GM12872 (cell line): ENCODE measurements around the gene SHMT1.

Experiments
- CTCF ChIP-seq: IDR thresholded peaks from 3 replicates; pipeline ENCODE4 v1.5.1; 2011; ENCODE audit warnings: low read depth, mild to moderate bottlenecking, low read length, moderate library complexity; ENCODE audit not compliant: insufficient read depth

Gene SHMT1

DNA sequence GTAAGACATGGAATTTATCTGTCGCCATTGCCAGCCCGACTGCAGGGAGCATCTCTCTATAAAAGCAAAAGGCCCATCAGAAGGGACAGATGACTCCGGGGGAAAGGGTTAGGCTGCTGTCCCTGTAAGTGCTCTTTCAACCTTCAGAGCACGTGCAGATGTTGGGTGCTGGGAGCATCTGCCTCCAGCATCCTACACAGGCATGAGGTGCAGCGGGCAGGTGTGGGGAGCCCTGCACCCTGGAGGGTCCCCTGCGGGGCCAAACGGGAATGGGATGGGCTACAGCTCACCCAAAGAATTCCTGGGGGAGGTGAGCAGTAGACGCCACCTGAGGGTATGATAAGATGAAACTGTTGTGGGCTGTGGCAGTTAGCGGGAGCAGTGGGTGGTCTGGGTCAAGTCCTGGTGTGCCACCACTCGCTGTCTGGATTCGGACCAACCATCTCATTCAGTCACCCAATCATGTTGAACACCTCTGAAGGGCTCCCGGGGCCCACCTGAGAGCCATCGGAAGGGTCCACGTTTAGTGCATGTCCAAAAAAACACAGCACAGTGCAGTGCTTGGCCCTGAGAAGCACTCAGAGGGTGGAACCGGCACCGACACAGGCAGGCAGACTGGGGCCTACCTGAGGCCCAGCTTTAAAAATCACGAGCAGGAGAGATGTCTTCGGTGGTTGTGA, 44.4 kb downstream of the SHMT1 start:
- no peak for TF ChIP-seq CTCF

DNA sequence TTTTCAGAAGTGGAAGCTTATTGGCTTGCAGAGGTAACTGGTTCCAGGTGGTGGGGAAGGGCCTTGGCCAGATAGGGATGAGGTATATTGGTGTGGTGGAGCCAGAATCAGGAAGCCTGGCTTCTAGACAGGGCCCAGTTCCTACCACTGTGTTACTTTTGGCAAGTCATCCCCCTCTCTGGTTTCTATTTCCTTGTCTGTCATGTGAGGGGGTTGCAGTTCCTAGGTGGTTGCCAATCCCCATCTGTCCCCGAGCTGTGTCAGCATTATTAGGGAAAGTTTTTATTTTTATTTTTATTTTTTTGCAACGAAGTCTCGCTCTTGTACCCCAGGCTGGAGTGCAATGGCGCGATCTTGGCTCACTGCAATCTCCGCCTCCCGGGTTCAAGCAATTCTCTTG, 45.2 kb downstream of the SHMT1 start:
- no peak for TF ChIP-seq CTCF

DNA sequence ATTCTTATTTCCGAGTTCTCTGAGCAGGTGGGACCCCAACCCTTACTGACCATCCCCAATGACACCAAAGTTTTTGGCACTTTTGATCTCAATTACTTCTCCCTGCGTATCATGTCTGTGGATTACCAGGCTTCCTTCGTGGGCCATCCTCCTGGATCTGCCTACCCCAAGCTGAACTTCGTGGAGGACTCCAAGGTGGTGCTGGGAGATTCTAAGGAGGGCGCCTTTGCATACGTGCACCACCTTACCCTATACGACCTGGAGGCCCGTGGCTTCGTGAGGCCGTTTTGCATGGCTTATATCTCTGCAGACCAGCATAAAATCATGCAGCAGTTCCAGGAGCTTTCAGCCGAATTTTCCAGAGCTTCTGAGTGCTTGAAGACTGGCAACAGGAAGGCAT, 47.4 kb downstream of the SHMT1 start:
- no peak for TF ChIP-seq CTCF

DNA sequence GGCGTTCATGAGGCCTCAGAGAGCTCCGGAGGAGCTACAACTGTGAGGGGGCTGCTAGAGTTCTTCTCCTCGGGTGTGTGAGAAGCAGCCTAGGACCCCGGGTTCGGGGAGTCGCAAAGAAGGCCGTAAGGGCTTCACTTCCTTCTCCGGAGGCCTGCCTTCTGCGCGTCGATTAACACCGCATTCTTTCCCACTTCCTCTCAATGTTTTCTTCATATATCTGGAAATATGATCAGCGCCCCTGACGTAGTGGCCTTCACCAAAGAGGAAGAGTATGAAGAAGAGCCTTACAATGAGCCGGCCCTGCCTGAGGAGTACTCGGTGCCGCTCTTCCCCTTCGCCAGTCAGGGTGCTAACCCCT, 47.8 kb downstream of the SHMT1 start:
- TF ChIP-seq CTCF: no peak

GRCh38 chr17:18314731-18315561, 48.4 kb downstream of the SHMT1 start, which contains the start of the genes SMCR8 and TOP3A:
Gene SMCR8, plus strand, starts transcription at chr17:18315293. Its CDS starts 497 bp downstream, at chr17:18315790.
Gene TOP3A, minus strand, starts transcription at chr17:18314994. Its CDS starts 216 bp downstream, at chr17:18314778.
- TF ChIP-seq CTCF: no peak

- TF ChIP-seq CTCF: no peak
Observed at GRCh38 chr17:18314059-18314730, 49.2 kb downstream of the SHMT1 start.

- TF ChIP-seq CTCF: no peak
Observed at GRCh38 chr17:18309202-18309601, 54.1 kb downstream of the SHMT1 start.
